Measurements from ENCODE around the gene IMPG2.

DNA sequence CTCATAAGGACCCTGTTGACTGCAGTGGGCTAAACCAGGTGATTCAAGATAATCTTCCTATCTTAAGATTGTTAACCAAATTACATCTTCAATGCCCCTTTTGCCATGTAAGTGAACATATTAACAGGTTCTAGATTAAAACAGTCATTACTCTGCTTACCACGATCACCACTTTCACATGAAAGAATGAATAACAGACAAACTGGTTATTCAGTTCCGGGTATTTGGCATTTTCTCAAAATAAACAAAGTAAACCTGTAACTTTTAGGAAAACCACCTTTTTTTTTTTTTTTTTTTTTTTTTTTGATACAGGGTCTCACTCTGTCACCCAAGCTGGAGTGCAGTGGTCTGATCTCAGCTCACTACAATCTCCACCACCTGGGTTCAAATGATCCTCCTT is 131.2 kb downstream of the IMPG2 start:
- TF ChIP-seq, protein P1, sequence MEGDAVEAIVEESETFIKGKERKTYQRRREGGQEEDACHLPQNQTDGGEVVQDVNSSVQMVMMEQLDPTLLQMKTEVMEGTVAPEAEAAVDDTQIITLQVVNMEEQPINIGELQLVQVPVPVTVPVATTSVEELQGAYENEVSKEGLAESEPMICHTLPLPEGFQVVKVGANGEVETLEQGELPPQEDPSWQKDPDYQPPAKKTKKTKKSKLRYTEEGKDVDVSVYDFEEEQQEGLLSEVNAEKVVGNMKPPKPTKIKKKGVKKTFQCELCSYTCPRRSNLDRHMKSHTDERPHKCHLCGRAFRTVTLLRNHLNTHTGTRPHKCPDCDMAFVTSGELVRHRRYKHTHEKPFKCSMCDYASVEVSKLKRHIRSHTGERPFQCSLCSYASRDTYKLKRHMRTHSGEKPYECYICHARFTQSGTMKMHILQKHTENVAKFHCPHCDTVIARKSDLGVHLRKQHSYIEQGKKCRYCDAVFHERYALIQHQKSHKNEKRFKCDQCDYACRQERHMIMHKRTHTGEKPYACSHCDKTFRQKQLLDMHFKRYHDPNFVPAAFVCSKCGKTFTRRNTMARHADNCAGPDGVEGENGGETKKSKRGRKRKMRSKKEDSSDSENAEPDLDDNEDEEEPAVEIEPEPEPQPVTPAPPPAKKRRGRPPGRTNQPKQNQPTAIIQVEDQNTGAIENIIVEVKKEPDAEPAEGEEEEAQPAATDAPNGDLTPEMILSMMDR (IDR thresholded peaks at IDR 0.05; ENCODE audit: borderline replicate concordance, extremely low read depth, low read length, poor library complexity, severe bottlenecking), result no peak
- TF ChIP-seq EZH2 (IDR thresholded peaks at IDR 0.05; ENCODE audit: borderline replicate concordance, low read depth, low read length, severe bottlenecking), result no peak

Data from DND-41 (cell line).